A549 (cell line): ENCODE measurements around the gene SLC22A7.

Source experiments
- CTCF ChIP-seq: fragments of >200 bp; sonication (Bioruptor Twin); formaldehyde crosslinking; IDR thresholded peaks from 3 replicates; pipeline ENCODE4 v1.5.1; 2016
- MAFK ChIP-seq: fragments of 450-650 bp; IDR thresholded peaks from 2 replicates; pipeline ENCODE4 v1.6.1; 2014; ENCODE audit not compliant: partially characterized antibody

- TF ChIP-seq MAFK (no peak), CTCF (no peak)
These were observed 6.3 kb downstream of the SLC22A7 start for GRCh38 chr6:43304361-43304760.
